Sigmoid colon (tissue), 4 donors: ENCODE measurements around the gene MAGEC3.

ENCODE experiments used
- CTCF ChIP-seq, 4 experiments: fragments of 450-650 bp in 3 of 4; fragments of 200-600 bp in 1 of 4; IDR thresholded peaks; one replicate each; pipeline ENCODE4 v1.5.1; 2016 to 2019; ENCODE audit warnings: antibody characterized with exemption in 4 of 4, mild to moderate bottlenecking in 3 of 4, moderate library complexity in 2 of 4
- EP300 ChIP-seq, 4 donors: sonication (generic); formaldehyde crosslinking; IDR thresholded peaks; one replicate each; pipeline ENCODE4 v1.6.1; 2017; ENCODE audit warnings: antibody characterized with exemption in 4 of 4
- POLR2AphosphoS5 ChIP-seq, 4 donors: sonication (generic); formaldehyde crosslinking; IDR thresholded peaks; one replicate each; pipeline ENCODE4 v1.6.1; 2017; ENCODE audit warnings: antibody characterized with exemption in 4 of 4

GRCh38 chrX:141879616-141880015, 41.5 kb downstream of the MAGEC3 start:
- no peak for TF ChIP-seq CTCF (IDR thresholded peaks at IDR 0.05)
- TF ChIP-seq POLR2AphosphoS5 (IDR thresholded peaks at IDR 0.05): no peak
- no peak for TF ChIP-seq EP300 (IDR thresholded peaks at IDR 0.05)
